ENCODE data around the gene WIPF1.

The WIPF1 gene

DNA sequence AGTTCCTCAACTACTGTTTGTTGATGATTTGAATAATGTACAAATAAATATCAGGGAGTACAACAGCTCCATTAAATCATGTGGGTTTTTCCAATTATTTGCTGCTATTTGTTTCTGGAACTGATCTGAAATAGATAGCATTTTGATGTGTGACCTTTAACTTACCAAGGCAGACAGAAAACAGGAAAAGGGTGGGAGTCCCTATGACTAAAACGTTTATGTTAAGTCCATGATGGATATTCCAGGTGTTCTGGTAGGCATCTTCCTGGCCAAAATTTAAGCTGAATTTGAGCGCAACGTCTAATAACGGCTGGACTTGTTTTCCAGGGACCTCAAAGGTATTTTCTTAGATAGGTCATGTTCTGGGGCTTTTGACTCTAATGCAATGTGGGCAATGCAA lies 41.6 kb downstream of the WIPF1 start:
- H2BK12ac ChIP-seq (ENCODE audit: low read length): no peak overlapping the region
- H4K8ac ChIP-seq (ENCODE audit: low read depth, low read length): no peak overlapping the region
- peaks cover 0 to 18% of the 10 kb centered on the region in 2 donors for H3K36me3 ChIP-seq (replicated peaks in 1 of 2; ENCODE audit: control insufficient read depth in 2 of 2, insufficient read depth in 2 of 2, low read length in 2 of 2)
- H3K4me3 ChIP-seq (ENCODE audit: low read length in 2 of 2): no peak overlapping the region
- no peak overlapping the region for H2BK120ac ChIP-seq (ENCODE audit: low read depth, low read length)
- H3K4me2 ChIP-seq (ENCODE audit: insufficient read depth, low read length, poor library complexity, severe bottlenecking): no peak overlapping the region
- no peak overlapping the region for H2AFZ ChIP-seq (ENCODE audit: low read length)
- H3K23ac ChIP-seq (ENCODE audit: low read depth, low read length, poor library complexity): no peak overlapping the region
- no peak overlapping the region for H2AK5ac ChIP-seq (ENCODE audit: low read depth, low read length)
- no peak overlapping the region for H4K91ac ChIP-seq (ENCODE audit: low read depth, low read length, poor library complexity)
- no peaks in the 10 kb centered on the region for H3K27me3 ChIP-seq (ENCODE audit: control insufficient read depth in 3 of 3, insufficient read depth in 3 of 3, low read depth in 1 of 3, low read length in 3 of 3)
- H2BK5ac ChIP-seq (ENCODE audit: low read length): no peak overlapping the region
- no peak overlapping the region for H3K14ac ChIP-seq (ENCODE audit: low read length)
- no CpG with 5 or more reads among the region's 4 CpGs for WGBS, 2 donors (ENCODE audit: extremely low coverage in 2 of 2, insufficient read length in 2 of 2, insufficient replicate concordance in 1 of 2)
- no peak overlapping the region for H3K18ac ChIP-seq (ENCODE audit: low read length)
- no peak overlapping the region for H2BK15ac ChIP-seq (ENCODE audit: low read length)
- H3K9me3 ChIP-seq (replicated peaks in 1 of 2; ENCODE audit: control insufficient read depth in 2 of 2, insufficient read depth in 1 of 2, low read depth in 1 of 2, low read length in 2 of 2): no peaks in the 10 kb centered on the region
- no peak overlapping the region for H3K4ac ChIP-seq (ENCODE audit: low read length)
- H3K27ac ChIP-seq (replicated peaks; ENCODE audit: low read length): no peak overlapping the region
- H3K4me1 ChIP-seq (ENCODE audit: control insufficient read depth in 2 of 2, insufficient read depth in 1 of 2, low read depth in 1 of 2, low read length in 2 of 2): peaks cover under 1 to 5% of the 10 kb centered on the region in 2 donors
- no peak for DNase-seq (ENCODE audit: low spot score)
- no peak overlapping the region for H3K9ac ChIP-seq (ENCODE audit: low read depth, low read length, poor library complexity)
- no peaks in the 10 kb centered on the region for H3K79me1 ChIP-seq (ENCODE audit: low read depth, low read length)

DNA sequence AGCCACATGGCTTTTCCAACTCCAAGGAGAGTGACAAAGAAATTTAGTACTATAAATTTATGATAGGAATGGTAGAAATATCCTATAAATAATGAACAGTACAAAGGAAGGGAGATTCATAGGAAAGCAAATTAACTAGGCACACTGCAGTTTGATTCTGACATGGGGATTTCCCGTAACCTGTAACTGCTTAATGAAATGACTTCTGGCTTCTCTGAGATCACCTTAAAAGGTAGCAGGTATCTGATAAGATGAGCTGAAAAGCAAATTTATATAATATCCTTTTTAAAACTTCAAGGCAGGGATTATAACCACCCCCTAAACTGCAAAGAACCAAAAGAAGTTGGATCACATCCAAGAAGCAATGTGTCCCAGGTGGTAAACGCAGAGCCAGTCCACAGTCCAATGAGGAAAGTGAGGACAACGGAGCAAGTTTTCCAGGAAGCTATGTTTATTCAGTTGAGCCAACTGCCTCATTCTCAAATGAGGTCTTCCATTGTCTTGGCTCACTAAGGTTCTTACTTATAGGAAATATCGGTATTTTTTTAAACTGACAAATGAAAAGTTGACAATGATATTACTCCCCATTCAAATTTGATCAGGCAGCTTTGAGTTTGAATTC lies 43.0 kb downstream of the WIPF1 start:
- Histone ChIP-seq H3K4ac (ENCODE audit: low read length) (no peak overlapping the region), H3K23ac (ENCODE audit: low read depth, low read length, poor library complexity) (no peak overlapping the region), H3K36me3 (replicated peaks in 1 of 2; ENCODE audit: control insufficient read depth in 2 of 2, insufficient read depth in 2 of 2, low read length in 2 of 2) (peaks cover 0 to 9% of the 10 kb centered on the region in 2 donors), H4K91ac (ENCODE audit: low read depth, low read length, poor library complexity) (no peak overlapping the region), H3K27ac (replicated peaks; ENCODE audit: low read length) (no peak overlapping the region), H4K8ac (ENCODE audit: low read depth, low read length) (no peak overlapping the region), H2BK120ac (ENCODE audit: low read depth, low read length) (no peak overlapping the region), H3K9me3 (replicated peaks in 1 of 2; ENCODE audit: control insufficient read depth in 2 of 2, insufficient read depth in 1 of 2, low read depth in 1 of 2, low read length in 2 of 2) (no peaks in the 10 kb centered on the region), H3K79me1 (ENCODE audit: low read depth, low read length) (no peaks in the 10 kb centered on the region), H3K4me3 (ENCODE audit: low read length in 2 of 2) (no peak overlapping the region), H2BK15ac (ENCODE audit: low read length) (no peak overlapping the region), H2BK12ac (ENCODE audit: low read length) (no peak overlapping the region), H3K18ac (ENCODE audit: low read length) (no peak overlapping the region), H3K4me1 (ENCODE audit: control insufficient read depth in 2 of 2, insufficient read depth in 1 of 2, low read depth in 1 of 2, low read length in 2 of 2) (peaks cover 0 to 4% of the 10 kb centered on the region in 2 donors), H3K27me3 (ENCODE audit: control insufficient read depth in 3 of 3, insufficient read depth in 3 of 3, low read depth in 1 of 3, low read length in 3 of 3) (no peaks in the 10 kb centered on the region), H2AK5ac (ENCODE audit: low read depth, low read length) (no peak overlapping the region), H2AFZ (ENCODE audit: low read length) (no peak overlapping the region), H3K9ac (ENCODE audit: low read depth, low read length, poor library complexity) (no peak overlapping the region), H2BK5ac (ENCODE audit: low read length) (no peak overlapping the region), H3K4me2 (ENCODE audit: insufficient read depth, low read length, poor library complexity, severe bottlenecking) (no peak overlapping the region), H3K14ac (ENCODE audit: low read length) (no peak overlapping the region)
- no peak for DNase-seq (ENCODE audit: low spot score)
- no CpG with 5 or more reads among the region's 4 CpGs for WGBS, 2 donors (ENCODE audit: extremely low coverage in 2 of 2, insufficient read length in 2 of 2, insufficient replicate concordance in 1 of 2)

DNA sequence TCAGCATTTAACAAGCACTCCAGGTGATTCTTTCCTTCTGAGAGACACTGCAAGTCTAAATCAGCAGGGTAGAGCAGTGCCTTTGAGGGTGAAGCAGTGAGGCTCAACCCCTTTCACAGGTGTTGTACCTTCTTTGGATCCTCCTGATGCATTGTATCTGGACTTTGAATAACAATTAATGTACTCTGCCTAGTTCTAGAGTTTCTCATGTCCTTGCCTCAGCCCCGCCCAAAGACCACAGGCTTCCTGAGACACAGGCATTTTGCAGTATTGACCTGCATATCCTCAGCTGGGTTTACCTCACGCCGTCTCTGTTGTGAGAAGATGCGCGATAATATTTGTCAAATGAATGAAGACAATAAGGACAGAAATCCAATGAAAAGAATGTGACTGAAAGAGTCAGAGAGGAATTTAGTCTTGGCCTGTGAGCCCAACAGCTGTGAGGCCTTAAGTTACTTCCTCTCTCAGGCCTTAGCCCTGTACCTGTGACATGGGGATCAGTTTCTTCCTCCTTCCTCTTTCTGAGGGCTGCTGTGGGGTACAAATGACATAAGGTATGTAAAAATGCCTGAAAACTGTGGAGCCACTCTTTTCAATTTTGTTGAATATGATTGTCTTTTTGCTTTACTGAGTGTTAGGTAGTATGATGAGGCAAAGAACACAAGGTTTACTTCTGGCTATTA lies 43.7 kb downstream of the WIPF1 start:
- WGBS, 2 donors (ENCODE audit: extremely low coverage in 2 of 2, insufficient read length in 2 of 2, insufficient replicate concordance in 1 of 2): no CpG with 5 or more reads among the region's 5 CpGs

DNA sequence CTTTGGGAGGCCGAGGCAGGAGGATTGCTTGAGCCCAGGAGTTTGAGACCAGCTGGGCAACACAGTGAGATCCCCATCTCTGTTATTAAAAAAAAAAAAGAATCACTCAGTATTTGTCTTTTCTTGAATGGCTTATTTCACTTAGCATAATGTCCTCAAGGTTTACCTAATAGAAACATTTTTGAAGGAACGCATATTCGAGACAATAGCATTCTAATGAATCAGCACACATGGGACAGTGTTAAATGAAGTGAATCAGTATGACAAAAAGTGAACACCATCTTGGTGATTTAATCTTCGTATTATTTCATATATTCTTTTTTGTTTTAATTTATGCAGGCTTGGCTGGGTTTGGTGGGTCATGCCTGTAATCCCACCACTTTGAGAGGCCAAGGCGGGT lies 44.7 kb downstream of the WIPF1 start:
- H3K18ac ChIP-seq (ENCODE audit: low read length): no peak overlapping the region
- H2BK120ac ChIP-seq (ENCODE audit: low read depth, low read length): no peak overlapping the region
- H3K14ac ChIP-seq (ENCODE audit: low read length): no peak overlapping the region
- no peak overlapping the region for H3K27ac ChIP-seq (replicated peaks; ENCODE audit: low read length)
- no peak overlapping the region for H4K91ac ChIP-seq (ENCODE audit: low read depth, low read length, poor library complexity)
- peaks cover 0 to 4% of the 10 kb centered on the region in 2 donors for H3K4me1 ChIP-seq (ENCODE audit: control insufficient read depth in 2 of 2, insufficient read depth in 1 of 2, low read depth in 1 of 2, low read length in 2 of 2)
- no peak overlapping the region for H3K4me3 ChIP-seq (ENCODE audit: low read length in 2 of 2)
- no peak overlapping the region for H3K9ac ChIP-seq (ENCODE audit: low read depth, low read length, poor library complexity)
- no peak overlapping the region for H3K23ac ChIP-seq (ENCODE audit: low read depth, low read length, poor library complexity)
- H2AK5ac ChIP-seq (ENCODE audit: low read depth, low read length): no peak overlapping the region
- H2BK5ac ChIP-seq (ENCODE audit: low read length): no peak overlapping the region
- no peak overlapping the region for H2BK12ac ChIP-seq (ENCODE audit: low read length)
- H4K8ac ChIP-seq (ENCODE audit: low read depth, low read length): no peak overlapping the region
- no peaks in the 10 kb centered on the region for H3K9me3 ChIP-seq (replicated peaks in 1 of 2; ENCODE audit: control insufficient read depth in 2 of 2, insufficient read depth in 1 of 2, low read depth in 1 of 2, low read length in 2 of 2)
- no peak overlapping the region for H3K4ac ChIP-seq (ENCODE audit: low read length)
- H3K79me1 ChIP-seq (ENCODE audit: low read depth, low read length): no peaks in the 10 kb centered on the region
- no peak overlapping the region for H2BK15ac ChIP-seq (ENCODE audit: low read length)
- DNase-seq (ENCODE audit: low spot score): no peak
- no peak overlapping the region for H3K4me2 ChIP-seq (ENCODE audit: insufficient read depth, low read length, poor library complexity, severe bottlenecking)
- WGBS, 2 donors (ENCODE audit: extremely low coverage in 2 of 2, insufficient read length in 2 of 2, insufficient replicate concordance in 1 of 2): no CpG with 5 or more reads among the region's 5 CpGs
- no peaks in the 10 kb centered on the region for H3K27me3 ChIP-seq (ENCODE audit: control insufficient read depth in 3 of 3, insufficient read depth in 3 of 3, low read depth in 1 of 3, low read length in 3 of 3)
- H3K36me3 ChIP-seq (replicated peaks in 1 of 2; ENCODE audit: control insufficient read depth in 2 of 2, insufficient read depth in 2 of 2, low read length in 2 of 2): no peaks in the 10 kb centered on the region
- no peak overlapping the region for H2AFZ ChIP-seq (ENCODE audit: low read length)

More for the DNA sequence above, 43.7 kb downstream of the WIPF1 start:
- no peak overlapping the region for H3K27ac ChIP-seq (replicated peaks; ENCODE audit: low read length)
- no peak overlapping the region for H4K91ac ChIP-seq (ENCODE audit: low read depth, low read length, poor library complexity)
- no peak overlapping the region for H2BK15ac ChIP-seq (ENCODE audit: low read length)
- no peaks in the 10 kb centered on the region for H3K27me3 ChIP-seq (ENCODE audit: control insufficient read depth in 3 of 3, insufficient read depth in 3 of 3, low read depth in 1 of 3, low read length in 3 of 3)
- H3K4me1 ChIP-seq (ENCODE audit: control insufficient read depth in 2 of 2, insufficient read depth in 1 of 2, low read depth in 1 of 2, low read length in 2 of 2): peaks cover 0 to 4% of the 10 kb centered on the region in 2 donors
- H2BK5ac ChIP-seq (ENCODE audit: low read length): no peak overlapping the region
- no peak overlapping the region for H3K4ac ChIP-seq (ENCODE audit: low read length)
- no peak for DNase-seq (ENCODE audit: low spot score)
- no peak overlapping the region for H2BK120ac ChIP-seq (ENCODE audit: low read depth, low read length)
- no peak overlapping the region for H3K4me2 ChIP-seq (ENCODE audit: insufficient read depth, low read length, poor library complexity, severe bottlenecking)
- no peak overlapping the region for H2BK12ac ChIP-seq (ENCODE audit: low read length)
- H3K36me3 ChIP-seq (replicated peaks in 1 of 2; ENCODE audit: control insufficient read depth in 2 of 2, insufficient read depth in 2 of 2, low read length in 2 of 2): peaks cover 0 to 3% of the 10 kb centered on the region in 2 donors
- no peak overlapping the region for H2AFZ ChIP-seq (ENCODE audit: low read length)
- no peak overlapping the region for H3K4me3 ChIP-seq (ENCODE audit: low read length in 2 of 2)
- H2AK5ac ChIP-seq (ENCODE audit: low read depth, low read length): no peak overlapping the region
- no peak overlapping the region for H3K14ac ChIP-seq (ENCODE audit: low read length)
- no peak overlapping the region for H3K18ac ChIP-seq (ENCODE audit: low read length)
- no peaks in the 10 kb centered on the region for H3K79me1 ChIP-seq (ENCODE audit: low read depth, low read length)
- H3K9ac ChIP-seq (ENCODE audit: low read depth, low read length, poor library complexity): no peak overlapping the region
- no peak overlapping the region for H3K23ac ChIP-seq (ENCODE audit: low read depth, low read length, poor library complexity)
- H3K9me3 ChIP-seq (replicated peaks in 1 of 2; ENCODE audit: control insufficient read depth in 2 of 2, insufficient read depth in 1 of 2, low read depth in 1 of 2, low read length in 2 of 2): no peaks in the 10 kb centered on the region
- no peak overlapping the region for H4K8ac ChIP-seq (ENCODE audit: low read depth, low read length)

Measured in neuronal stem cell (in vitro differentiated cells).